Measurements from ENCODE around the gene BMP8A.

Gene BMP8A

DNA sequence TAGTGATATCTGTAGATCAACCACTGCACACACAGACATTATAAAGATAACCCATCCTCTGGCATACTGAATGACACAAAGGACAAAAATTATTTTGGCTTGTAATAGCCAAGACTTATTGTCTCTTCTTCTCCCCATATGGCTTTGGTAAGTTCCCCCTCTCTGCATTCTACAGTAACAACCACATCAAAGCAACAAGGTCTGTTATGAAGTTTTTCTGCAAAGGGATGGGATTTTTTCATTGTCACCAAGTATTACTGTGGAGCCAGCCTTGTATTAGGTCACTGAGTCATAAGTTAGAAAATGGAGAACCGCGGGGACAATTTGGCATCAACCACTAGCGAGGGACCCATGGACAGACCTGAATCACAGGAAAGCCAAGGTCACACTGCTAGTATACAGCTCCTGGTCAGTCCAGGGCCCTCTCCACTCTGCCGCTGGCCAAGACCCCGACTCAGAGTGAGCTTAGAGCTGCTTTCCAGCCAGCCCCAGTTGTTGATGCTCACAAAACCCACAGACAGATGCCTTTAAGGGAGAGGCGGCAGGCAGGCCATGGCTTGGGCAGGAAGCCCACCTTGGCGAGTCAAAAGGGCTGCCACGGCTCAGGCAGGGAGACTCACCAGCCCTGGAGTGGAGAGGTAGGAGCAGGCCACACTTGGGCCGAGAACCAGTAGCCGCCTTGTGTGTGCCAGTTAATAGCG is 79.2 kb downstream of the BMP8A start:
- Mint-ChIP-seq H3K27ac (no peak overlapping the region), H3K4me3 (no peak overlapping the region)

GRCh38 chr1:39571178-39571483 is 79.7 kb downstream of the BMP8A start:
- DNase-seq (ENCODE audit: low spot score in 2 of 2): no peak
- H3K27me3 Mint-ChIP-seq: no peaks in the 10 kb centered on the region
- H3K4me1 Mint-ChIP-seq: peaks cover 23% of the 10 kb centered on the region
- H3K27ac Mint-ChIP-seq: no peak overlapping the region
- no peak overlapping the region for H3K4me3 Mint-ChIP-seq
- peaks cover 38% of the 10 kb centered on the region for H3K36me3 Mint-ChIP-seq
- ATAC-seq (ENCODE audit: low read depth): no peak
- H3K9me3 Mint-ChIP-seq: no peaks in the 10 kb centered on the region

More for the DNA sequence above, 79.2 kb downstream of the BMP8A start:
- H3K4me1 Mint-ChIP-seq: peaks cover 23% of the 10 kb centered on the region
- H3K36me3 Mint-ChIP-seq: peaks cover 39% of the 10 kb centered on the region
- no peak for ATAC-seq (ENCODE audit: low read depth)
- H3K9me3 Mint-ChIP-seq: no peaks in the 10 kb centered on the region
- H3K27me3 Mint-ChIP-seq: no peaks in the 10 kb centered on the region
- no peak for DNase-seq (ENCODE audit: low spot score in 2 of 2)

DNA sequence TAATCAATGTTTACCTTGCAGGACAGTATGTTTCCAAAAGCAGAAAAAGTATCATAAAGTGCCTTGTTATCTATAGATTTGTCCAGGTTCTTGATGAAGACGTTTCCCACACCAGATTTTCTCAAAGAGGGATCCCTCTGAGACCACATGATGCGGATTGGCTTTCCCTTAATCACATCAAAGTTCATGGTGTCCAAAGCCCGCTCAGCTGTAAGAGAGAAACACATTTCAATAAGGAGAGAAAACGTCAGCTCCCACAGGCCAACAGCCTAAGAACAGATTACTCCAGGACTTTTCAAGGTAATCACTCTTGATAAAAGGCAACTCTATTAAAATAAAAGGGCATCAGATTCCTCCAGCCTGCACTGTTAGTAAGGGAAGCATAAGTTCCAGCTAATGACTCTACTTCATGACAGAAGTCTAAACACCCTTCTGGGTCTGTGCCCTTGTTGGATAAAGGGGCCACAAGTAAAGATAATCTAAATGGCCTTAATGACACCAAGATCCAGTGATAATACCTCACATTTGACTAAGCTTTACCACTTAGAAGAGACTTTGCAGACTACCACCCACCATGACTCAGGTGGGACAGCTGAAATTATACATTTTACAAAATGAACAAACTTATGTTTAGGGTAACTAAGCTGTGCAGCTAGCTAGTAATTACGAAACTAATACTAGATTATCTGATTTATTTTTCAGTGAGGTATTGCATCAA is 81.1 kb downstream of the BMP8A start:
- H3K36me3 Mint-ChIP-seq: peaks cover 24% of the 10 kb centered on the region
- DNase-seq (ENCODE audit: low spot score in 2 of 2): no peak
- peaks cover 23% of the 10 kb centered on the region for H3K4me1 Mint-ChIP-seq
- H3K9me3 Mint-ChIP-seq: no peaks in the 10 kb centered on the region
- H3K27ac Mint-ChIP-seq: no peak overlapping the region
- ATAC-seq (ENCODE audit: low read depth): no peak
- no peak overlapping the region for H3K4me3 Mint-ChIP-seq
- H3K27me3 Mint-ChIP-seq: no peaks in the 10 kb centered on the region

DNA sequence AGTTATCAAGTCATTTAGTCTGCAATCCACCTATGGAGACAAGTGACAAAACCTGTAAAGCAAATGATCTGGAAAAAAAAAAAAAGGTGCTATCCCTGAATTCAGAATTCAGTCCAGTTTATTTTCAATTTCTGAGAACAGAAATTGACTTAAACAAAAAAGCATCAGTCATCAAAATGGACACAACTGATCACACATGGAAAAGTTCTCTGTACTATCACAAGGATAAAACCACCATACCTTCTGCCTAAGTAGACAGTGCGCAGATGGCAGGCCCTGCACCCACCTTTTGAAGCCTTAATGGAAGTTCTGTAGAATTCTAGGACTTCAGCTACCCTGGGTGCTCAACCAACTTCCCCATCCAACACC is 81.6 kb downstream of the BMP8A start:
- Mint-ChIP-seq H3K4me3 (peak overlapping the region; percentile 45), H3K36me3 (peaks cover 22% of the 10 kb centered on the region), H3K4me1 (peaks cover 23% of the 10 kb centered on the region), H3K27ac (peak overlapping the region; percentile 58), H3K27me3 (no peaks in the 10 kb centered on the region), H3K9me3 (no peaks in the 10 kb centered on the region)
- no peak for ATAC-seq (ENCODE audit: low read depth)
- no peak for DNase-seq (ENCODE audit: low spot score in 2 of 2)

GRCh38 chr1:39573736-39574624 is 82.5 kb downstream of the BMP8A start:
- Mint-ChIP-seq H3K27ac (peak overlapping the region; percentile 91), H3K36me3 (peaks cover 15% of the 10 kb centered on the region), H3K9me3 (no peaks in the 10 kb centered on the region), H3K4me1 (peaks cover 23% of the 10 kb centered on the region), H3K4me3 (peak overlapping the region; percentile 89), H3K27me3 (no peaks in the 10 kb centered on the region)
- DNase-seq (ENCODE audit: low spot score in 2 of 2): no peak
- ATAC-seq (ENCODE audit: low read depth): no peak

DNA sequence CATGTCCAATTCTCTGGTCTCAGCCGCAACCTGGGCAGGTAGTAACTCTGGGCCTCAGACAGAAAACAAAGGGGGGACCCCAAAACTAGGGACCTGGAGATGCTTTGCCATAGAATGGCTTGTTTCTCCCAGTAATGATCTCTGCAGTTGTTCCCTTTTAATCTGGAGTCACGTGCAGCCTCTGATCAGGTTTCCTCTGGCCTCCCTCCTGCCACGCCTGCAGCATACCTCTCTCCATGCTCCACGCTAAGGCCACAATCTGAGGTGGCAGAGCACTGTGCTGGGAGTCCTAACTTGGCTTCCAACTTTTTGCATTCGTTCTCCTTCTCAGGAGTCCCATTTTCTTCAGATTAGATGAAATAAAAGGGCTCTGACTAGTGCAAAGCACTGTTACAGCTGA is 83.2 kb downstream of the BMP8A start:
- Mint-ChIP-seq H3K4me3 (peak overlapping the region; percentile 89), H3K4me1 (peaks cover 23% of the 10 kb centered on the region), H3K9me3 (no peaks in the 10 kb centered on the region), H3K36me3 (peaks cover 12% of the 10 kb centered on the region), H3K27me3 (no peaks in the 10 kb centered on the region), H3K27ac (peak overlapping the region; percentile 91)
- DNase-seq (ENCODE audit: low spot score in 2 of 2) (no peak), ATAC-seq (ENCODE audit: low read depth) (no peak)
